ENCODE measurements around the gene OTOP1.
"Not testable (repeated sequence)": the region's sequence is repeated elsewhere in the genome, so short reads cannot be mapped to it uniquely, and the experiment has no call there.

Gene OTOP1

GRCh38 chr4:4170596-4171150, 56.1 kb downstream of the OTOP1 start:
- DNase-seq (ENCODE audit: low spot score): no peak
- no peak for TF ChIP-seq CTCF (IDR thresholded peaks at IDR 0.05; ENCODE audit: extremely low read depth, missing control alignments)

- not testable (repeated sequence) for DNase-seq (ENCODE audit: low spot score)
These were observed 58.5 kb downstream of the OTOP1 start for GRCh38 chr4:4167981-4168780.

GRCh38 chr4:4166986-4167385, 59.7 kb downstream of the OTOP1 start:
- DNase-seq (ENCODE audit: low spot score): not testable (repeated sequence)

- DNase-seq (ENCODE audit: low spot score): not testable (repeated sequence)
These were observed 60.9 kb downstream of the OTOP1 start for GRCh38 chr4:4165701-4166392.

GRCh38 chr4:4164532-4165173, 62.1 kb downstream of the OTOP1 start:
- DNase-seq (ENCODE audit: low spot score): not testable (repeated sequence)

GRCh38 chr4:4162186-4162585, 64.5 kb downstream of the OTOP1 start:
- not testable (repeated sequence) for DNase-seq (ENCODE audit: low spot score)

GRCh38 chr4:4160956-4161665, 65.6 kb downstream of the OTOP1 start:
- not testable (repeated sequence) for DNase-seq (ENCODE audit: low spot score)

GRCh38 chr4:4145622-4146021, 81.1 kb downstream of the OTOP1 start:
- DNase-seq (ENCODE audit: low spot score): peak; percentile 13
- peak; percentile 15 for TF ChIP-seq CTCF (IDR thresholded peaks at IDR 0.05; ENCODE audit: extremely low read depth, missing control alignments)

- not testable (repeated sequence) for DNase-seq (ENCODE audit: low spot score)
These were observed 83.4 kb downstream of the OTOP1 start for GRCh38 chr4:4143376-4143775.

- peak; percentile 12 for DNase-seq (ENCODE audit: low spot score)
These were observed 84.0 kb downstream of the OTOP1 start for GRCh38 chr4:4142679-4143078.

GRCh38 chr4:4141186-4141585, 85.5 kb downstream of the OTOP1 start:
- not testable (repeated sequence) for DNase-seq (ENCODE audit: low spot score)
